Sigmoid colon (tissue), 4 donors: ENCODE measurements around the gene BRF1.

Experiments
- CTCF ChIP-seq, 4 experiments: fragments of 450-650 bp in 3 of 4; fragments of 200-600 bp in 1 of 4; IDR thresholded peaks; one replicate each; pipeline ENCODE4 v1.5.1; 2016 to 2019; ENCODE audit warnings: antibody characterized with exemption in 4 of 4, mild to moderate bottlenecking in 3 of 4, moderate library complexity in 2 of 4
- EP300 ChIP-seq, 4 donors: sonication (generic); formaldehyde crosslinking; IDR thresholded peaks; one replicate each; pipeline ENCODE4 v1.6.1; 2017; ENCODE audit warnings: antibody characterized with exemption in 4 of 4
- POLR2A ChIP-seq, 2 donors: fragments of 450-650 bp; IDR thresholded peaks; one replicate each; pipeline ENCODE4 v1.6.1; 2016; ENCODE audit warnings: antibody characterized with exemption in 2 of 2, mild to moderate bottlenecking in 2 of 2, moderate library complexity in 2 of 2

- no peak for TF ChIP-seq POLR2A (IDR thresholded peaks at IDR 0.05)
- TF ChIP-seq CTCF (IDR thresholded peaks at IDR 0.05) = no peak
- no peak for TF ChIP-seq EP300 (IDR thresholded peaks at IDR 0.05)
Observed at GRCh38 chr14:105207460-105207901, 93.3 kb downstream of the BRF1 start.
